WI38 (cell line): Measurements from ENCODE around the gene GPR39.

ENCODE experiments used
- H3K4me3 ChIP-seq: 2 replicates; pipeline ENCODE4 v1.5.1; 2011; ENCODE audit warnings: low read depth, mild to moderate bottlenecking, control low read depth, low read length
- TF ChIP-seq, protein P1 (sequence below): IDR thresholded peaks from 2 replicates; pipeline ENCODE4 v1.5.1; 2012; ENCODE audit warnings: low read depth, mild to moderate bottlenecking, control low read depth, low read length

GPR39 gene

GRCh38 chr2:132420816-132421805 is 4.5 kb downstream of the GPR39 start:
- TF ChIP-seq, protein P1, sequence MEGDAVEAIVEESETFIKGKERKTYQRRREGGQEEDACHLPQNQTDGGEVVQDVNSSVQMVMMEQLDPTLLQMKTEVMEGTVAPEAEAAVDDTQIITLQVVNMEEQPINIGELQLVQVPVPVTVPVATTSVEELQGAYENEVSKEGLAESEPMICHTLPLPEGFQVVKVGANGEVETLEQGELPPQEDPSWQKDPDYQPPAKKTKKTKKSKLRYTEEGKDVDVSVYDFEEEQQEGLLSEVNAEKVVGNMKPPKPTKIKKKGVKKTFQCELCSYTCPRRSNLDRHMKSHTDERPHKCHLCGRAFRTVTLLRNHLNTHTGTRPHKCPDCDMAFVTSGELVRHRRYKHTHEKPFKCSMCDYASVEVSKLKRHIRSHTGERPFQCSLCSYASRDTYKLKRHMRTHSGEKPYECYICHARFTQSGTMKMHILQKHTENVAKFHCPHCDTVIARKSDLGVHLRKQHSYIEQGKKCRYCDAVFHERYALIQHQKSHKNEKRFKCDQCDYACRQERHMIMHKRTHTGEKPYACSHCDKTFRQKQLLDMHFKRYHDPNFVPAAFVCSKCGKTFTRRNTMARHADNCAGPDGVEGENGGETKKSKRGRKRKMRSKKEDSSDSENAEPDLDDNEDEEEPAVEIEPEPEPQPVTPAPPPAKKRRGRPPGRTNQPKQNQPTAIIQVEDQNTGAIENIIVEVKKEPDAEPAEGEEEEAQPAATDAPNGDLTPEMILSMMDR, result no peak
- H3K4me3 ChIP-seq, result no peak overlapping the region

DNA sequence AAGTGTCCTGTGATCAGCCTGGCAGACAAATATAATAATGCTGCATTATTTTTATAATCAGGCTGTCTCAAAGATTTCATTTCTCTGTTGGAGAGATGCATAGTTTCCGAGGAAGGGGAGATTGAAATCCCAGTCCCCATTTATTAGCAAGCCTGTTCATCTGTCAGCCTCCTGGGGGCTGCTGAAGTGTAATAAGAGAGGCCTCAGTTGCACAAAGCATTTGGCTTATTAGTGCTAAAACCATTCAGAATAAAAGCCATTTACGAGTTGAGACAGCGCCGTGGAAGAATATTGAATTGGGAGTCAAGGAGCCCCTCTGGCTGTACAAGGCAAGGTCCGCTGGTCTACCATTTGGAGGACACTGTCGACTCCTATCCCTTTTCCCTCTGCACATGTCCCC is 6.1 kb downstream of the GPR39 start:
- TF ChIP-seq, protein P1, result no peak
- H3K4me3 ChIP-seq, result no peak overlapping the region

DNA sequence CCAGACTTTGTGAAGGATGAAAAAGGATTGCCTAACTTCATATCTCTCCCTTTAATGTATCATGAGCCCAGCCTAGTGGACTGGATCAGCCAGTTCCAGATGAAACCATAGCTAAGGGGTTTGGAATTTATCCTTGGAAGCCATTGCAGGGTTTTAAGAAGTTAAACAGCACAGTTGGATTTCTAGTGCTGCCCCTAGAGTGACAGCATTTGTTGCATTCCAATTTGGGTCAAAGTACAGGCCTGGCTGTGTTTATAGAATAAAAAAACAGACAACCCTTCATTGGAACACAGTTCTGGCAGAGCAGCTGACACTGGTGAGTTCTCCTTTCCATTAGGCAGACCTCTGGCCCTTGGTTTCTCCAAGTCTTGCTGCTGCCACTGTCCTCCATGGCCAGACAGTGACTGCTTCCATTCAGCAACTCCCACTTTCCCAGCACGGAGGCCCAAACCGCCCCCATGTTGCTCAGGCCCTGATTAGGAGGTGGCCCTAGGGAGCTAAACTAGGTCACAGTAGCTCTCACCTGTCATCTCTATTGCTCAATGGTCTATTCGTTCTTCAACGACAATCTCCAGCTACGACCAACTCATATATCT is 8.0 kb downstream of the GPR39 start:
- no peak overlapping the region for H3K4me3 ChIP-seq
- TF ChIP-seq, protein P1, result no peak

GRCh38 chr2:132426033-132426432 is 9.4 kb downstream of the GPR39 start:
- TF ChIP-seq, protein P1, result no peak
- H3K4me3 ChIP-seq, result no peak overlapping the region

DNA sequence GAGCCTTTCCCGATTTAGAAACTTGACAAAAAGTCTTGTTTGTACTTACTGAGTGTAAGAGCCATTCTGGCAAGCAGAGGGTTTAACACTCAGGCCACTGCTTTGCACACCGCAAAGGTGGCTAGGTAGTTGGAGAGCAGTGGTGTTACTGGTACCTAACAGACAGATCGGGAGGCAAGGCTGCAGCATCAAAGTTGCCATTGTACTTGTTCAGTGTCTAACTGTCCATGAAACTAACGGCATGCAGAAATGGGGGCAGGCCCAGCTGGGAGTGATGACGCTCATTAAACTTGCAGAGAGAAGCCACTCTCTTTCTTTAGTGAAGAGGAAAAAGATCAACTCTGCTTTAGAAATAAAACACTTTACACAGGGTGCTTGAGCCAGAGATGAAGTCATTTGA is 10.1 kb downstream of the GPR39 start:
- TF ChIP-seq, protein P1, result no peak
- H3K4me3 ChIP-seq, result no peak overlapping the region

DNA sequence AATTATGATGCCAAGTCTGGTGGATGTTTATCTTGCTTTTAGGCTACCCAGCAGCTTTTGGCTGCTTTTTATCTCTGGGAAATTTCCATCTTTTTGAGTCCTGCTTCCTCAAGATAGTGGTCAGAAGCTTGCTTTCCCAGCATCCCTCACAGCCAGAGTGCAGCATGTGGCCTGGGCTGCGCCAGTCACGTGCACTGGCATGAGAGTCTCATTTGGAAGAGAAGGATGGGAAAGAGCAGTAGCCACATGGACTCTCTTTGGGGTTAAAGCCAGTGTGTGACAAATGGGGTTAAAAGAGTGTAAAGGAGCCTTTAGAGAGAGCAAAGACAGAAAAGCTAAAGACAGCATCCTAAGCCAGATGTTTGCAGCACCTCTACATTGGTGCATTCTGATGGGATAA is 12.7 kb downstream of the GPR39 start:
- H3K4me3 ChIP-seq, result no peak overlapping the region
- TF ChIP-seq, protein P1, result no peak
